ENCODE measurements around the gene RPS14.
"Not testable (repeated sequence)": the region's sequence is repeated elsewhere in the genome, so short reads cannot be mapped to it uniquely, and the experiment has no call there.

RPS14 gene

GRCh38 chr5:150419630-150420270, 29.8 kb downstream of the RPS14 start:
- no peak for TF ChIP-seq CTCF (conservative IDR thresholded peaks at IDR 0.05; ENCODE audit: low read depth, low read length)
- no peak for DNase-seq (ENCODE audit: low read depth)
- no peak overlapping the region for H3K4me3 ChIP-seq (ENCODE audit: low read depth, low read length)

DNA sequence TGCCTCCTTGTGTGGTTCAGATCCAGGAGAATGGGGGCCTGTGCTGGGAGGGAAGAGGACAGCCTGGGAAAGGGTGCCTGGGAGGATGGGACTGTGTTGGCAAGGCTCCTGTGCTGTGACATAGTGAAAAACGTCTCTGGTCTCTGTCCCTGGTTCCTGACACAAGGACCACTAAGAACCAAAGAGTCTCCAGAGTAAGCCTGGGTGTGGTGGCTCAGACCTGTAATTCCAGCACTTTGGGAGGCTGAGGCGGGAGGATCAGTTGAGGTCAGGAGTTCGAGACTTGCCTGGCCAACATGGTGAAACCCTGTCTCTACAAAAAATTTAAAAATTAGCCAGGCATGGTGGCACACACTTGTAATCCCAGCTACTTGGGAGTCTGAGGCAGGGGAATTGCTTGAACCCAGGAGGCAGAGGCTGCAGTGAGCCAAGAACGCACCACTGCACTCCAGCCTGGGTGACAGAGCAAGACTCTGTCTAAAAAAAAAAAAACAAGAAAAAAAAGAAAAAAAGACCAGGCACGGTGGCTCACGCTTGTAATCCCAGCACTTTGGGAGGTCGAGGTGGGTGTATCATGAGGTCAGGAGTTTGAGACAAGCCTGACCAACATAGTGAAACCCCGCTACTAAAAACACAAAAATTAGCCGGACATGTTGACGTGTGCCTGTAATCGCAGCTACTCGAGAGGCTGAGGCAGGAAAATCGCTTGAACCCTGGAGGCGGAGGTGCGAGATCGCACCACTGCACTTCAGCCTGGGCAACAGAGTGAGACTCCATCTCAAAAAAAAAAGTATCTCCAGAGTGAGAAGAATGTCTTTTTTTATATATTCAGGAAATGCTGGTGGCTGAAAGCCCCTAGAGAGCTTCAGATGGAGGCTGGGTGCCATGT, 35.4 kb downstream of the RPS14 start:
- not testable (repeated sequence) for DNase-seq (ENCODE audit: low read depth)

GRCh38 chr5:150413176-150413901, 36.2 kb downstream of the RPS14 start:
- TF ChIP-seq CTCF (conservative IDR thresholded peaks at IDR 0.05; ENCODE audit: low read depth, low read length) = no peak
- H3K4me3 ChIP-seq (ENCODE audit: low read depth, low read length) = peak overlapping the region; percentile 21
- DNase-seq (ENCODE audit: low read depth) = no peak

More for the DNA sequence above, 35.4 kb downstream of the RPS14 start:
- H3K4me3 ChIP-seq (ENCODE audit: low read depth, low read length) = not testable (repeated sequence)

DNA sequence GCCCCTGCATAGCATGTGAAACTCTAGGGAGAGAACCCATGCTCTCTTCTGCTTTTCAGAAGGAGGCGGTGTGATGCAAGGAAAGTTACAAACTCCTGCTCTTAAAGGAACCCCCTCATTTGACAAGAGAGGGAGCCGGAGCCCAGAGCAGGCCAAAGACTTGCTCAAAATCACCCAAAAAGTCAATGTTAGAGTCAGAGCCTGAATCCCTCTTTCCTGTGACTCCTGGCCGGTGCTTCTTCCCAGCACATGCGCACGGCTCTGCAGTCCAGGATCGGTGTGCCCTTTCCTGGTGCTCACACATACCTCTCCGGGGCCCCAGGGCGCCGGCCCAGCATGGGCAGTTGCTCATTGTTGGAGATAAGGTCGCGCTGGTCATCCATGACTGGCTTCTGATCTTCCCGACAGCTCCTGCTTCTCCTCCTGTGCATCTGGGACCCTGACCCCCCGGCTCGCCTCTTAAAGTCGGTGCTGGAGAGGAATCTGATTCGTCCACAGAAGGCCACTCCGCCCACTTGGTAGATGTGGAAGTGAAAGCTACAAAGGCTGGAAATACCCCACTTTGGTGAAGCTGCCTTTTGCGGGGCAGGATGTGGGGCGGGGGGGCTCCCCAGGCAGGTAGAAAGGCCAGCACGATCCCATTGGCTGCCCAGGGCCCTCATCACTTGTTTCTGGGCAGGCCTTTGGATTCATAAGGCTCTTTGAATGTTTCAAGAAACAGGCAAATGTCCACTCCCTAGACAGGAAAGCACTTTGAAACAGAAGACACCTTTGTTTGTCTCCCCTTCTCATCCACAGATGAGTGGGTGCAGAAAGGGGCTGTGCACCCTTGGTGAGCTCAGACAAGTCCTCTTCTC, 37.0 kb downstream of the RPS14 start, which contains the start of gene CD74:
Gene CD74, minus strand, starts transcription at position 592 of the 857 bp plus-strand sequence. Its CDS starts 161 bp downstream, at position 431.
- DNase-seq (ENCODE audit: low read depth) = peak; percentile 66
- peak within 1 kb of the TSS; percentile 33 for H3K4me3 ChIP-seq (ENCODE audit: low read depth, low read length)
- TF ChIP-seq CTCF (conservative IDR thresholded peaks at IDR 0.05; ENCODE audit: low read depth, low read length) = no peak

GRCh38 chr5:150411245-150411979, 38.1 kb downstream of the RPS14 start:
- DNase-seq (ENCODE audit: low read depth) = peak; percentile 61
- no peak overlapping the region for H3K4me3 ChIP-seq (ENCODE audit: low read depth, low read length)
- no peak for TF ChIP-seq CTCF (conservative IDR thresholded peaks at IDR 0.05; ENCODE audit: low read depth, low read length)

DNA sequence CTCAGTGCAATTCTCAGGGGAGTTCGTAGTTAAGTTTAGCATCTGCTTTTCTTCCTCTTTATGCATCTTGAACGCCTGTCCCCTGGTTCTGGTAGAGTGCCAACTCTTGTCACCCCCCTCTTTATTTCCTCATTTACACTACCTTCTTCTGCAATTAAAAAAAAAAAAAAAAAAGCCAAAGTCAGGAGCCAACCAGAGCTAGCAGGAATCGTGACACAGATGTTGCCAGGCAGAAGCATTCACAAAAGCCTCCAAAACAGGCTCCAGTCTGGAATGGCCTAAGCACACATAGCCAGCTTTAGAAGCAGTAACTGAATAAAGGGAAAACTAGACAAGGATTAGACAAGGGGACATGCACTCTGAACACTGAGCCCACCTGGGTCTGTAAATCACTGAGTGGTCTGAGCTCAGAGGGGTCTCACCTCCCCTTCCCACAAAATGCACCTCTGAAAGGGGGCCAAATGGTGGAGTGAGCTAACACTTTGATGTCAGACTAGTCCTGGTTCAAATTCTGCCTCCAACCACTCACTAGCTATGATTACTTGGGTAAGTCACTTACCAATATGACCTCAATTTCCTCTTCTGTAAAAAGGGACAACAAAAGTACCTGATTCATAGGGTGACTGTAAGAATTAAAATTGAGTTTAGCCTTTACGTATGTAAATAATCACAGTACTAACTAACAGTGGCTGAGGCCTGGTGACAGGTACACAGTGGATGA, 38.9 kb downstream of the RPS14 start:
- H3K4me3 ChIP-seq (ENCODE audit: low read depth, low read length) = no peak overlapping the region
- DNase-seq (ENCODE audit: low read depth) = peak; percentile 87
- no peak for TF ChIP-seq CTCF (conservative IDR thresholded peaks at IDR 0.05; ENCODE audit: low read depth, low read length)

Data from choroid plexus epithelial cell (primary cell).